ENCODE measurements around the gene SERF1B. TPM values are rescaled to one million over a fixed set of nuclear protein-coding genes. Genes with fewer than 3 reads are reported as not detected.
"Not testable (repeated sequence)": the region's sequence is repeated elsewhere in the genome, so short reads cannot be mapped to it uniquely, and the experiment has no call there.

Gene SERF1B
- total RNA-seq, 1 experiment from 2014 or later: 49.0 TPM

GRCh38 chr5:70056289-70056942, 31.4 kb downstream of the SERF1B start:
- H3K36me3 ChIP-seq (ENCODE audit: insufficient read depth, low read length); H4K20me1 ChIP-seq (ENCODE audit: insufficient read depth, low read depth, low read length); H3K4me1 ChIP-seq (ENCODE audit: low read length); H3K27ac ChIP-seq (ENCODE audit: low read length); H3K79me2 ChIP-seq (ENCODE audit: low read length); H3K27me3 ChIP-seq (ENCODE audit: low read length); H3K9me2 ChIP-seq (replicated peaks; ENCODE audit: insufficient read depth, low read length); H2AFZ ChIP-seq (ENCODE audit: low read length); H3K9me3 ChIP-seq (ENCODE audit: low read length); DNase-seq; H3K4me3 ChIP-seq (ENCODE audit: low read length); H3K9ac ChIP-seq (ENCODE audit: low read length); H3K4me2 ChIP-seq (ENCODE audit: low read depth, low read length, poor library complexity, severe bottlenecking): not testable (repeated sequence)

- DNase-seq; H3K79me2 ChIP-seq (ENCODE audit: low read length); H3K9me2 ChIP-seq (replicated peaks; ENCODE audit: insufficient read depth, low read length); H3K9me3 ChIP-seq (ENCODE audit: low read length); H3K27ac ChIP-seq (ENCODE audit: low read length); H4K20me1 ChIP-seq (ENCODE audit: insufficient read depth, low read depth, low read length); H3K9ac ChIP-seq (ENCODE audit: low read length); H3K4me2 ChIP-seq (ENCODE audit: low read depth, low read length, poor library complexity, severe bottlenecking); H2AFZ ChIP-seq (ENCODE audit: low read length); H3K36me3 ChIP-seq (ENCODE audit: insufficient read depth, low read length); H3K4me3 ChIP-seq (ENCODE audit: low read length); H3K4me1 ChIP-seq (ENCODE audit: low read length); H3K27me3 ChIP-seq (ENCODE audit: low read length): not testable (repeated sequence)
Observed at GRCh38 chr5:70057140-70057539, 32.1 kb downstream of the SERF1B start.

- H3K4me2 ChIP-seq (ENCODE audit: low read depth, low read length, poor library complexity, severe bottlenecking); H3K36me3 ChIP-seq (ENCODE audit: insufficient read depth, low read length); H3K9ac ChIP-seq (ENCODE audit: low read length); H3K27ac ChIP-seq (ENCODE audit: low read length); H3K9me3 ChIP-seq (ENCODE audit: low read length); H2AFZ ChIP-seq (ENCODE audit: low read length); H3K9me2 ChIP-seq (replicated peaks; ENCODE audit: insufficient read depth, low read length); DNase-seq; H3K79me2 ChIP-seq (ENCODE audit: low read length); H3K4me3 ChIP-seq (ENCODE audit: low read length); H3K4me1 ChIP-seq (ENCODE audit: low read length); H3K27me3 ChIP-seq (ENCODE audit: low read length); H4K20me1 ChIP-seq (ENCODE audit: insufficient read depth, low read depth, low read length): not testable (repeated sequence)
Observed at GRCh38 chr5:70077632-70078031, 52.6 kb downstream of the SERF1B start.

GRCh38 chr5:70088907-70089464, 63.9 kb downstream of the SERF1B start:
- H3K4me1 ChIP-seq (ENCODE audit: low read length); H3K4me3 ChIP-seq (ENCODE audit: low read length); H3K4me2 ChIP-seq (ENCODE audit: low read depth, low read length, poor library complexity, severe bottlenecking): not testable (repeated sequence)

DNA sequence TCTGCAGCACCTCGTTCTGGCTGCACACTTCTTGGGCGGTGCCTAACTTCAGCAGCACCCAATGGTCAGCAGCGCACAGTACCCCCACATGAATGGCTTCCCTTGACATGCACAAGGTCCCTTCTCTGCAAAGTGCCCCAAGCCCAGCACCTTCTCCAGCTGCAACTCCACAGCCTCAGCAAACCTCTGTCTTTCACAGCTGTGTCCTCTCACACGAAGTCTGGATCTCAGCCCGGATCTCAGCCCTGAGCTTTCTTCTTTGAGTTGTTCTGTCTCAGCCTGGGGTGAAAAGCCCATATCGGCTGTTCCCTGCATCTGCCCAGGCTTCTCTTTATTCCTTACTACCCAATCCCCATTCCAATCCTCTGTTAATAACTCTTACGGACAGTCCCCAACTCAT, 66.7 kb downstream of the SERF1B start:
- H3K9ac ChIP-seq (ENCODE audit: low read length); H3K9me3 ChIP-seq (ENCODE audit: low read length); H4K20me1 ChIP-seq (ENCODE audit: insufficient read depth, low read depth, low read length); H3K4me3 ChIP-seq (ENCODE audit: low read length); H3K27me3 ChIP-seq (ENCODE audit: low read length); H3K79me2 ChIP-seq (ENCODE audit: low read length); H3K27ac ChIP-seq (ENCODE audit: low read length); H3K4me1 ChIP-seq (ENCODE audit: low read length); DNase-seq; H3K9me2 ChIP-seq (replicated peaks; ENCODE audit: insufficient read depth, low read length); H3K4me2 ChIP-seq (ENCODE audit: low read depth, low read length, poor library complexity, severe bottlenecking); H2AFZ ChIP-seq (ENCODE audit: low read length); H3K36me3 ChIP-seq (ENCODE audit: insufficient read depth, low read length): not testable (repeated sequence)

More at GRCh38 chr5:70088907-70089464, 63.9 kb downstream of the SERF1B start:
- not testable (repeated sequence) for H3K79me2 ChIP-seq (ENCODE audit: low read length); H3K9me2 ChIP-seq (replicated peaks; ENCODE audit: insufficient read depth, low read length); H4K20me1 ChIP-seq (ENCODE audit: insufficient read depth, low read depth, low read length); H2AFZ ChIP-seq (ENCODE audit: low read length); H3K36me3 ChIP-seq (ENCODE audit: insufficient read depth, low read length); H3K9me3 ChIP-seq (ENCODE audit: low read length); H3K9ac ChIP-seq (ENCODE audit: low read length); H3K27ac ChIP-seq (ENCODE audit: low read length); DNase-seq; H3K27me3 ChIP-seq (ENCODE audit: low read length)

Small RNA genes lying within 50 kb of the gene (small RNA-seq; reads per million reads assigned to genes)
- not detected for gene CDH12P2

Other genes starting within 250 kb of the SERF1B start
- gene SMN2, start 24.4 kb downstream of the SERF1B start, total RNA-seq (2014; rRNA removed; shearing (Covaris generic); ENCODE audit: low replicate concordance): 61.5 and 72.4 TPM in 2 replicates